Upper lobe of left lung (tissue), 4 donors: ENCODE data around the gene BOLL.

Experiments used
- POLR2A ChIP-seq, 4 donors: fragments of 450-650 bp; IDR thresholded peaks; one replicate each; pipeline ENCODE4 v1.5.1; 2016 to 2017; ENCODE audit warnings: antibody characterized with exemption in 4 of 4, mild to moderate bottlenecking in 2 of 4
- POLR2AphosphoS5 ChIP-seq, 2 donors: sonication (generic); formaldehyde crosslinking; IDR thresholded peaks; one replicate each; pipeline ENCODE4 v1.5.1; 2017; ENCODE audit warnings: antibody characterized with exemption in 2 of 2
- TF ChIP-seq, protein P1 (sequence below), 6 experiments: fragments of 450-650 bp in 4 of 6; fragments of 200-600 bp in 2 of 6; sonication (generic) in 2 of 6; IDR thresholded peaks; one replicate each; pipeline ENCODE4 v1.5.1; 2016 to 2019; ENCODE audit warnings: antibody characterized with exemption in 6 of 6

DNA sequence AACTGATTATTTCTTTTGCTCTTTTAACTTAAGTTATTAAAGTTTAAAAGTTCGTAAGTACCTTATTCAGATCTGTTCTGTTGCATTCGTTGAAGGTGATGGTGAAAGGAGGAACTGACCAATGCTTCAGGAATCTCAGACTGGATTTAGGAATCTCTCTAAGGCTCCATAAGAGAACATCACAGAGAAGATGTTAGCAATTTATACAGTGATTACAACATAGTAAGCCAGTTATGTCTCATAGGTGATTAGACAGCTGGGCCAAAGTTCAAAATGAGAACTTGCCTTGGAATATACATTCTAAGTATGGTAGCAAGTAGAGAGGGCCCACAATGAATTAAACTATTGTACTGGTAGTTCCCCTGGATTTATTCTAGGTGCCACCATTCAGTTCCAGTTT is 76.8 kb downstream of the BOLL start:
- TF ChIP-seq, protein P1, sequence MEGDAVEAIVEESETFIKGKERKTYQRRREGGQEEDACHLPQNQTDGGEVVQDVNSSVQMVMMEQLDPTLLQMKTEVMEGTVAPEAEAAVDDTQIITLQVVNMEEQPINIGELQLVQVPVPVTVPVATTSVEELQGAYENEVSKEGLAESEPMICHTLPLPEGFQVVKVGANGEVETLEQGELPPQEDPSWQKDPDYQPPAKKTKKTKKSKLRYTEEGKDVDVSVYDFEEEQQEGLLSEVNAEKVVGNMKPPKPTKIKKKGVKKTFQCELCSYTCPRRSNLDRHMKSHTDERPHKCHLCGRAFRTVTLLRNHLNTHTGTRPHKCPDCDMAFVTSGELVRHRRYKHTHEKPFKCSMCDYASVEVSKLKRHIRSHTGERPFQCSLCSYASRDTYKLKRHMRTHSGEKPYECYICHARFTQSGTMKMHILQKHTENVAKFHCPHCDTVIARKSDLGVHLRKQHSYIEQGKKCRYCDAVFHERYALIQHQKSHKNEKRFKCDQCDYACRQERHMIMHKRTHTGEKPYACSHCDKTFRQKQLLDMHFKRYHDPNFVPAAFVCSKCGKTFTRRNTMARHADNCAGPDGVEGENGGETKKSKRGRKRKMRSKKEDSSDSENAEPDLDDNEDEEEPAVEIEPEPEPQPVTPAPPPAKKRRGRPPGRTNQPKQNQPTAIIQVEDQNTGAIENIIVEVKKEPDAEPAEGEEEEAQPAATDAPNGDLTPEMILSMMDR (IDR thresholded peaks at IDR 0.05), result no peak
- TF ChIP-seq POLR2A (IDR thresholded peaks at IDR 0.05) (no peak), POLR2AphosphoS5 (IDR thresholded peaks at IDR 0.05) (no peak)
